Measurements from ENCODE around the gene HERC4. TPM values are rescaled to one million over a fixed set of nuclear protein-coding genes. Genes with fewer than 3 reads are reported as not detected.
"Not testable (repeated sequence)": the region's sequence is repeated elsewhere in the genome, so short reads cannot be mapped to it uniquely, and the experiment has no call there.

HERC4 gene
- polyA plus RNA-seq, 3 donors = 41.9 to 59.7 (median 51.5) TPM

- DNase-seq (ENCODE audit: extremely low read depth in 1 of 11, low read depth in 9 of 11, low spot score in 4 of 11) = no peak
Observed at GRCh38 chr10:68073631-68074030, 1.5 kb downstream of the HERC4 start.

- DNase-seq (ENCODE audit: extremely low read depth in 1 of 11, low read depth in 9 of 11, low spot score in 4 of 11) = no peak
Observed at GRCh38 chr10:68067508-68067907, 7.6 kb downstream of the HERC4 start.

DNA sequence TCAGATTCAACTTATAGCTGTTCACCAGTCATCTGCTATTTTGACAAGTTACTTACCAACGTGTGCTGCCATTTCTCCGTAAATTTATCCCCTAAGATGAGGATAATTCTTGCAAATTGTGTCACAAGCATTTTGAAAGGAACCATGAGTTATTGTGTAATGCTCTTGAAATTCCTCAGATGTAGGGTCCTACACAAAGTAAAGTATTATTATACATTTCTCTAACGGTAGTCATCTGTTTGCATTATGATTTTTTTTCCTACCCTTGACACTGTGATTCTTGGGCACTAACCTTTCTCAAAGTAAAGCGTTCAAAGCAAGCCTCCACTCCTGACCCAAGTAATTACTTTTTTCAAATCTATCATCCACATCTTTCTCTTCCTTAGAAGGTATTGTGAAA lies 8.1 kb downstream of the HERC4 start:
- DNase-seq (ENCODE audit: extremely low read depth in 1 of 11, low read depth in 9 of 11, low spot score in 4 of 11) = no peak

- DNase-seq (ENCODE audit: extremely low read depth in 1 of 11, low read depth in 9 of 11, low spot score in 4 of 11) = no peak
Observed at GRCh38 chr10:68053553-68053952, 21.5 kb downstream of the HERC4 start.

DNA sequence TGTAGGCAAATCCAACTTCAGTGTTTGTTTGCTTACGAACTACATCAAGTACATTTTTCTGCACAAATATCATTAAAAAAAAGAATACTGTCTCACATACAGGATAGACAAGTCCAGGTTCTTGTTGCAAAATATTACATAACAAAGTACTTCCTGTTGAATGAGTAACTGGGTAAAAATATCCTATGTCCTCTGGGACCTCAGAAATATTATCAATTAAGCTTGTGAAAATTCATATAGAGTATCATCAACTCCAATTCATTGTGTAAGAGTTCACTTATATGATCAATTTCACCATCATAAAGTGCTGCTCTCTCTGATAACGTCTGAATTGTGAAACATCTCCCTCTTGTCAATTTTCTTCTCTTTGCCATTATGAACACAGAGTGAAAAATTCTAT lies 22.6 kb downstream of the HERC4 start:
- no peak for DNase-seq (ENCODE audit: extremely low read depth in 1 of 11, low read depth in 9 of 11, low spot score in 4 of 11)

GRCh38 chr10:68049289-68050078 lies 25.6 kb downstream of the HERC4 start:
- no peak for DNase-seq (ENCODE audit: extremely low read depth in 1 of 11, low read depth in 9 of 11, low spot score in 4 of 11)

DNA sequence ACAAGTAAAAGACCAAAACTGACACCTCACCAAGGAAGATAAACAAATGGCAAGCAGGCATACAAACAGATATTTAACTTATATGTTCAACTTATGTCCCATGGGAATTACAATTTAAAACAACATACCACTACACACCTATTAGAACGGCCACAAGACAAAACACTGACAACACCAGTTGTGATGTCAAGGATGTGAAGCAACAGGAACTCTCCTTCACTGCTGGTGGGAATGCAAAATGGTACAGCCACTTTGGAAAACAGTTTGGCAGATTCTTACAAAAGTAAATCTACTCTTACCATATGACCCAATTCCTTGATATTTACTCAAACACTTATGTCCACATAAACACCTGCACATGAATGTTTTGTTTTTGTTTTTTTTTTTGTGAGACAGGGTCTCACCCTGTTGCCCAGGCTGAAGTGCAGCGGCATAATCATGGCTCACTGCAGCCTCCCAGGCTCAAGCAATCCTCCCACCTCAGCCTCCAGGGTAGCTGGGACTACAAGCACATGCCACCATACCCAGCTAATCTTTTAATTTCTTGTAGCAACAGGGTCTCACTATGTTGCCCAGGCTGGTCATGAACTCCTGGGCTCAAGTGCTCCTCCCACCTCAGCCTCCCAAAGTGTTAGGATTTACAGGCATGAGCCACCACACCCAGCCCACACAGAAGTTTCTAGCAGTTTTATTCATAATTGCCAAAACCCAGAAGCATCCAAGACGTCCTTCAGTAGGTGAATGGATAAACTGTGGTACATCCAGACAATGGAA lies 27.3 kb downstream of the HERC4 start:
- DNase-seq (ENCODE audit: extremely low read depth in 1 of 11, low read depth in 9 of 11, low spot score in 4 of 11) = no peak

GRCh38 chr10:68047122-68047521 lies 28.0 kb downstream of the HERC4 start:
- DNase-seq (ENCODE audit: extremely low read depth in 1 of 11, low read depth in 9 of 11, low spot score in 4 of 11) = no peak

GRCh38 chr10:68046642-68047041 lies 28.4 kb downstream of the HERC4 start:
- DNase-seq (ENCODE audit: extremely low read depth in 1 of 11, low read depth in 9 of 11, low spot score in 4 of 11) = no peak

DNA sequence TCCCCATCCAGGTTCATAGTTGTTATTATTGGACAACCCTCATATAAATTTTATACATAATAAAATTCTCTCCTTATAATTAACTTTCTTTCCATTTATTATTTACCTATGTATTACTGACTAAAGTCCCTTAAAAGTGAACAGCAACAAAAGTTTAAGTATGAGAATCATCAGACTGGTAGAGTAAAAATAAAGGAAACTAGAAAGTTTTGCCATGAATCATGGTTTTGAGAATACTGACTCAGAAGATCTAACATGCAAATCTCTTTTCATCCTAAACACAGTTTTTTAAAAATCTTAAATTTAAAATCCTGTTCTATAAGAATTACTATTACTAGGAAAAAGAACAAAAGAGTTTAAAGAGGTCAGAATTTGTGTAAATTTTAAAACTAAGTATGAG lies 32.1 kb downstream of the HERC4 start:
- DNase-seq (ENCODE audit: extremely low read depth in 1 of 11, low read depth in 9 of 11, low spot score in 4 of 11) = no peak

DNA sequence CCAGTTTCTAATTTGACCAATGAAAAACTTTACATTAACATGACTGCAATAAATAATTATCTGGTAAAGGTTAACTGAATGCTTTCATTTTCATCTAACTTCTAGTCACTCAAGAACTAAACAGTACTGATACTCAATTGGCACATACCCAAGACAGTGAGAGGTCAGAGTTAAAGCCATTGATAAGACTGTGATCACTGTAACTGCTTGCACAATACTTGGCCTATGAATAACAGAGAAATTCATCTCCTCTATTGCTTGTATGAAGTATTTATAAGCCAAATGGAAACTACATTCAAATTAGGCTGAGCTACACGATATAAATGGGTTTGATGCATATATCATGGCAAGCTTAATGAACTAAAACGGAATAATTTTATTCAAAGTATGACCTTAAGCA lies 43.0 kb downstream of the HERC4 start:
- DNase-seq (ENCODE audit: extremely low read depth in 1 of 11, low read depth in 9 of 11, low spot score in 4 of 11) = no peak

DNA sequence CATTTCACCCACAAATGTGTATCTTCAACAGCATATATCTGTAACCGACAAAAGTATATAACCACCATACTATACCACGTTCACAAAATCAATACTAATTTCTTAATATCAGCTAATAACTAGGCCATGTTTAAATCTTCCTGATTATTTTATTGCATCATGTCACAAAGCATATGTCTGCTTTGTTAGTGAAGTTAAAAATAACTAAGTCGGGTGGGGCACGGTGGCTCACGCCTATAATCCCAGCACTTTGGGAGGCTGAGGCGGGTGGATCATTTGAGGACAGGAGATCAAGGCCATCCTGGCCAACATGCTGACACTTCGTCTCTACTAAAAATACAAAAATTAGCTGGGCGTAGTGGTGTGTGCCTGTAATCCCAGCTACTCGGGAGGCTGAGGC lies 47.7 kb downstream of the HERC4 start:
- no peak for DNase-seq (ENCODE audit: extremely low read depth in 1 of 11, low read depth in 9 of 11, low spot score in 4 of 11)

GRCh38 chr10:68023292-68023691 lies 51.8 kb downstream of the HERC4 start:
- no peak for DNase-seq (ENCODE audit: extremely low read depth in 1 of 11, low read depth in 9 of 11, low spot score in 4 of 11)

DNA sequence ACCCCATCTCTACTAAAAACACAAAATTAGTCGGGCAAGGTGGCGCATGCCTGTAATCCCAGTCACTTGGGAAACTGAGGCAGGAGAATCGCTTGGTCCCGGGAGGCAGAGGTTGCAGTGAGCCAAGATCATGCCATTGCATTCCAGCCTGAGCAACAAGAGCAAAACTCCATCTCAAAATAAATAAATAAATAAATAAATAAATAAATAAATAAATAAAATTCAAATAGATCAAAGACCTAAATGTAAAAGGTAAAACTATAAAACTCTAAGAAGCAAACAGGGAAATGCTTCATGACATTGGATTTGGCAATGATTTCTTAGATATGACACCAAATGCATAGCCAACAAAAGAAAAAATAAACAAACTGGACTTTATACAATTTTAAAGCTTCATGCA lies 52.8 kb downstream of the HERC4 start:
- DNase-seq (ENCODE audit: extremely low read depth in 1 of 11, low read depth in 9 of 11, low spot score in 4 of 11) = not testable (repeated sequence)

- not testable (repeated sequence) for DNase-seq (ENCODE audit: extremely low read depth in 1 of 11, low read depth in 9 of 11, low spot score in 4 of 11)
Observed at GRCh38 chr10:68016519-68016918, 58.6 kb downstream of the HERC4 start.

GRCh38 chr10:68010426-68010940 lies 64.6 kb downstream of the HERC4 start:
- no peak for DNase-seq (ENCODE audit: extremely low read depth in 1 of 11, low read depth in 9 of 11, low spot score in 4 of 11)

GRCh38 chr10:68007356-68007755 lies 67.7 kb downstream of the HERC4 start:
- DNase-seq (ENCODE audit: extremely low read depth in 1 of 11, low read depth in 9 of 11, low spot score in 4 of 11) = no peak

DNA sequence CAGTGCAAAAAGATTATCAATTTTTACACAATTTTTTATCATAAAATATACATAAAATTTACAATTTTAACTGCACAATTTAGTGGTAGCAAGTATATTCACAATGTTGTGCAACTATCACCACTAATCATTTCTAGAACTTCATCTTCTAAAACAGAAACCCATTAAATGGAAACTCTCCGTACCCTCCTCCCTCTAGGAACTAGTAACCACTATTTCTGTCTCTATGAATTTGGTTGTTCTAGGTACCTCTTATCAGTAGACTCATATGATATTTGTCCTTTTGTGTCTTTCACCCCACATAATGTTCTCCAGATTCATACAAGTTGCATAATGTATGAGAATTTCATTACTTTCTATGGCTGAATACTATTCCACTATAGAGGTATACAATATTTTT lies 73.5 kb downstream of the HERC4 start:
- no peak for DNase-seq (ENCODE audit: extremely low read depth in 1 of 11, low read depth in 9 of 11, low spot score in 4 of 11)

- DNase-seq (ENCODE audit: extremely low read depth in 1 of 11, low read depth in 9 of 11, low spot score in 4 of 11) = no peak
Observed at GRCh38 chr10:68001000-68001399, 74.1 kb downstream of the HERC4 start.

GRCh38 chr10:67990093-67990492 lies 85.0 kb downstream of the HERC4 start:
- no peak for DNase-seq (ENCODE audit: extremely low read depth in 1 of 11, low read depth in 9 of 11, low spot score in 4 of 11)
